Hematopoietic multipotent progenitor cell treated with erythropoietin and hydrocortisone succinate and interleukin-3 and kit ligand, for 4 days (in vitro differentiated cells): ENCODE measurements around the gene PCDHGA8.
"Not testable (repeated sequence)": the region's sequence is repeated elsewhere in the genome, so short reads cannot be mapped to it uniquely, and the experiment has no call there.

ENCODE experiments used
- DNase-seq: peaks from one replicate; pipeline ENCODE4 v3.0.0-alpha.2; 2015

Gene PCDHGA8

GRCh38 chr5:141371572-141372475 is 20.6 kb upstream of the PCDHGA8 start:
- no peak for DNase-seq

GRCh38 chr5:141373673-141374317 is 18.6 kb upstream of the PCDHGA8 start, which contains the start of gene PCDHGA6:
PCDHGA6 (plus strand) TSS chr5:141373891; CDS start chr5:141374084, 193 bp downstream.
- DNase-seq: no peak

GRCh38 chr5:141374627-141375026 is 17.8 kb upstream of the PCDHGA8 start:
- no peak for DNase-seq

GRCh38 chr5:141375444-141376155 is 16.8 kb upstream of the PCDHGA8 start:
- not testable (repeated sequence) for DNase-seq

GRCh38 chr5:141382469-141383294 is 9.8 kb upstream of the PCDHGA8 start, which contains the start of gene PCDHGA7:
PCDHGA7 (plus strand) TSS chr5:141382742; CDS start chr5:141382900, 158 bp downstream.
- peak; percentile 23 for DNase-seq

- DNase-seq: no peak
These were observed 9.1 kb upstream of the PCDHGA8 start for GRCh38 chr5:141383345-141383744.

- DNase-seq: no peak
These were observed 7.8 kb upstream of the PCDHGA8 start for GRCh38 chr5:141384471-141385267.

GRCh38 chr5:141387557-141388311 is 4.7 kb upstream of the PCDHGA8 start, which contains the start of gene PCDHGB4:
PCDHGB4 (plus strand) TSS chr5:141387698; CDS start chr5:141387885, 187 bp downstream.
- DNase-seq: peak; percentile 62

GRCh38 chr5:141388661-141389060 is 3.8 kb upstream of the PCDHGA8 start:
- DNase-seq: no peak

- no peak for DNase-seq
These were observed 3.0 kb upstream of the PCDHGA8 start for GRCh38 chr5:141389153-141390042.

GRCh38 chr5:141393267-141393666 is 834 bp downstream of the PCDHGA8 start:
- DNase-seq: no peak

- DNase-seq: not testable (repeated sequence)
These were observed 2.2 kb downstream of the PCDHGA8 start for GRCh38 chr5:141394401-141395187.

- DNase-seq: peak; percentile 70
These were observed 5.5 kb downstream of the PCDHGA8 start, which contains the start of gene PCDHGB5 for GRCh38 chr5:141397756-141398551. PCDHGB5 (plus strand) TSS chr5:141397947; CDS start chr5:141398128, 181 bp downstream.

GRCh38 chr5:141398608-141399007 is 6.2 kb downstream of the PCDHGA8 start:
- no peak for DNase-seq

GRCh38 chr5:141399555-141400258 is 7.3 kb downstream of the PCDHGA8 start:
- no peak for DNase-seq

- peak; percentile 49 for DNase-seq
These were observed 10.3 kb downstream of the PCDHGA8 start, which contains the start of gene PCDHGA9 for GRCh38 chr5:141402553-141403243. PCDHGA9 (plus strand) TSS chr5:141402778; CDS start chr5:141402953, 175 bp downstream.
